OCI-LY7 (cell line): ENCODE data around the gene VEZF1. TPM values are rescaled to one million over a fixed set of nuclear protein-coding genes. Genes with fewer than 3 reads are reported as not detected.

ENCODE experiments used
- BruUV-seq: library from RNA; stranded (reverse); fragments of 400-500 nt; replicated peaks from 2 replicates; lab custom pipeline; 2021; lab: Mats Ljungman, UMichigan
- CTCF ChIA-PET: fragments of 300-600 bp; sonication (Branson Sonifier 250); formaldehyde crosslinking; loops from one replicate; lab custom pipeline; 2022; ENCODE audit warnings: antibody characterized with exemption; ENCODE audit not compliant: unreplicated experiment; lab: Charles Lee
- POLR2A ChIA-PET: fragments of 300-600 bp; sonication (Branson Sonifier 250); formaldehyde crosslinking; loops from one replicate; lab custom pipeline; 2022; ENCODE audit warnings: antibody characterized with exemption; lab: Charles Lee
- DNase-seq: peaks from one replicate; pipeline ENCODE4 v3.0.0-alpha.2; 2015; ENCODE audit warnings: low spot score
- H2AFZ ChIP-seq: fragments of 200-600 bp; sonication (generic), shearing (Covaris generic); 2 replicates; pipeline ENCODE4 v1.6.1; 2014; ENCODE audit warnings: mild to moderate bottlenecking, antibody characterized with exemption, low read length, moderate library complexity
- H3K27ac ChIP-seq: fragments of 200-600 bp; sonication (generic); 2 replicates; pipeline ENCODE4 v1.5.1; 2014; ENCODE audit warnings: mixed run types, low read depth, mild to moderate bottlenecking, moderate library complexity, low read length, inconsistent platforms; ENCODE audit not compliant: poor library complexity, severe bottlenecking
- H3K36me3 ChIP-seq: fragments of 200-600 bp; sonication (generic); 2 replicates; pipeline ENCODE4 v1.6.1; 2014; ENCODE audit warnings: mild to moderate bottlenecking, antibody characterized with exemption, low read length, moderate library complexity, mixed read lengths; ENCODE audit not compliant: insufficient read depth
- H3K4me1 ChIP-seq: fragments of 200-600 bp; sonication (generic); 2 replicates; pipeline ENCODE4 v1.5.1; 2014; ENCODE audit warnings: mild to moderate bottlenecking, low read length; ENCODE audit not compliant: insufficient read depth, poor library complexity, severe bottlenecking
- H3K4me2 ChIP-seq: fragments of 200-600 bp; sonication (generic); 2 replicates; pipeline ENCODE4 v1.6.1; 2014; ENCODE audit warnings: mild to moderate bottlenecking, low read length
- H3K4me3 ChIP-seq: fragments of 200-600 bp; sonication (generic); 2 replicates; pipeline ENCODE4 v1.5.1; 2014; ENCODE audit warnings: mild to moderate bottlenecking, low read depth, low read length; ENCODE audit not compliant: poor library complexity, severe bottlenecking
- H3K79me2 ChIP-seq: fragments of 200-600 bp; sonication (generic); 2 replicates; pipeline ENCODE4 v1.6.1; 2016; ENCODE audit warnings: low read depth, mild to moderate bottlenecking, low read length, moderate library complexity, mixed read lengths; ENCODE audit not compliant: insufficient read depth
- H3K9me2 ChIP-seq: fragments of 200-600 bp; sonication (generic); 2 replicates; pipeline ENCODE4 v1.6.1; 2016; ENCODE audit warnings: mild to moderate bottlenecking, low read length, mixed read lengths; ENCODE audit not compliant: insufficient read depth
- H3K9me3 ChIP-seq: fragments of 200-600 bp; sonication (generic); 2 replicates; pipeline ENCODE4 v1.6.1; 2014; ENCODE audit warnings: mild to moderate bottlenecking, mixed run types, low read length, mixed read lengths
- H4K20me1 ChIP-seq: fragments of 200-600 bp; sonication (generic); 2 replicates; pipeline ENCODE4 v1.6.1; 2014; ENCODE audit warnings: mild to moderate bottlenecking, antibody characterized with exemption, low read length, moderate library complexity, mixed read lengths; ENCODE audit not compliant: insufficient read depth
- CTCF ChIP-seq: fragments of 200-600 bp; sonication (generic); conservative IDR thresholded peaks from 2 replicates; pipeline ENCODE4 v1.5.1; 2014; ENCODE audit warnings: mild to moderate bottlenecking, antibody characterized with exemption, low read length, moderate library complexity, mixed read lengths
- EZH2phosphoT487 ChIP-seq: fragments of 200-600 bp; sonication (generic); IDR thresholded peaks from 2 replicates; pipeline ENCODE4 v1.6.1; 2018; ENCODE audit warnings: low read depth, borderline replicate concordance, mild to moderate bottlenecking, mixed run types, antibody characterized with exemption, low read length, moderate library complexity, mixed read lengths
- intact Hi-C: fragments of 100-400 bp; cut with micrococcal nuclease; formaldehyde crosslinking; loops from one replicate; pipeline ENCODE4 v1.10.0; 2022; ENCODE audit not compliant: unreplicated experiment
- total RNA-seq, 2 experiments: library from RNA; depleted of rRNA in 1 of 2; stranded (reverse); fragments of >200 nt in 1 of 2; shearing (Covaris generic) in 1 of 2; gene quantifications; 2 replicates each; pipeline ENCODE4 v1.2.3, GENCODE V29; 2014 to 2022

VEZF1 gene
- total RNA-seq, 2 experiments from 2014 or later: 22.6 to 35.4 TPM

- TF ChIP-seq EZH2phosphoT487: no peak
- TF ChIP-seq CTCF: no peak
- Histone ChIP-seq H3K36me3 (no peaks in the 10 kb centered on the region), H3K4me1 (no peaks in the 10 kb centered on the region), H4K20me1 (no peaks in the 10 kb centered on the region), H2AFZ (no peak overlapping the region), H3K4me3 (no peak overlapping the region), H3K4me2 (no peak overlapping the region), H3K79me2 (no peaks in the 10 kb centered on the region), H3K9me2 (no peaks in the 10 kb centered on the region), H3K27ac (no peak overlapping the region), H3K9me3 (no peaks in the 10 kb centered on the region)
- intact Hi-C loops: no loop called here
- no peak for DNase-seq
- POLR2A ChIA-PET: no interaction called here
- no TSS peak for BruUV-seq
- CTCF ChIA-PET: no interaction called here
Observed at GRCh38 chr17:58028578-58028977, 40.5 kb upstream of the VEZF1 start.

- intact Hi-C loops: no loop called here
- H3K4me3 ChIP-seq: no peak overlapping the region
- CTCF ChIA-PET: no interaction called here
- H4K20me1 ChIP-seq: no peaks in the 10 kb centered on the region
- no peaks in the 10 kb centered on the region for H3K36me3 ChIP-seq
- no peak overlapping the region for H2AFZ ChIP-seq
- no peaks in the 10 kb centered on the region for H3K9me3 ChIP-seq
- H3K79me2 ChIP-seq: no peaks in the 10 kb centered on the region
- no peak overlapping the region for H3K27ac ChIP-seq
- peaks cover 10% of the 10 kb centered on the region for H3K4me1 ChIP-seq
- POLR2A ChIA-PET: no interaction called here
- no peak for DNase-seq
- BruUV-seq: no TSS peak
- no peak overlapping the region for H3K4me2 ChIP-seq
- no peak for TF ChIP-seq EZH2phosphoT487
- TF ChIP-seq CTCF: no peak
- H3K9me2 ChIP-seq: no peaks in the 10 kb centered on the region
Observed at GRCh38 chr17:58020401-58020800, 32.3 kb upstream of the VEZF1 start.

GRCh38 chr17:58019521-58019920 is 31.5 kb upstream of the VEZF1 start:
- ChIA-PET CTCF (no interaction called here), POLR2A (interaction anchor here (0.6 to 1.1 kb wide), 4 partner anchors 11 to 1006 kb away, joined by 3 to 4 read pairs (median 4); partner anchors contain the start of gene SRSF1)
- H3K4me2 ChIP-seq: peak overlapping the region; percentile 14
- TF ChIP-seq EZH2phosphoT487 (no peak), CTCF (no peak)
- no peaks in the 10 kb centered on the region for H3K9me3 ChIP-seq
- no peaks in the 10 kb centered on the region for H4K20me1 ChIP-seq
- no TSS peak for BruUV-seq
- intact Hi-C loops: no loop called here
- no peaks in the 10 kb centered on the region for H3K9me2 ChIP-seq
- no peaks in the 10 kb centered on the region for H3K79me2 ChIP-seq
- H3K27ac ChIP-seq: no peak overlapping the region
- no peak for DNase-seq
- no peak overlapping the region for H3K4me3 ChIP-seq
- no peaks in the 10 kb centered on the region for H3K36me3 ChIP-seq
- peaks cover 10% of the 10 kb centered on the region for H3K4me1 ChIP-seq
- H2AFZ ChIP-seq: no peak overlapping the region
